GM19099 (cell line): ENCODE data around the gene STARD4.

Source experiments
- POLR2A ChIP-seq: IDR thresholded peaks from 3 replicates; pipeline ENCODE4 v1.6.1; 2011; ENCODE audit warnings: low read depth; ENCODE audit not compliant: insufficient read length; ENCODE audit errors: extremely low read depth

STARD4 gene

GRCh38 chr5:111545031-111545430 lies 32.7 kb upstream of the STARD4 start:
- no peak for TF ChIP-seq POLR2A

DNA sequence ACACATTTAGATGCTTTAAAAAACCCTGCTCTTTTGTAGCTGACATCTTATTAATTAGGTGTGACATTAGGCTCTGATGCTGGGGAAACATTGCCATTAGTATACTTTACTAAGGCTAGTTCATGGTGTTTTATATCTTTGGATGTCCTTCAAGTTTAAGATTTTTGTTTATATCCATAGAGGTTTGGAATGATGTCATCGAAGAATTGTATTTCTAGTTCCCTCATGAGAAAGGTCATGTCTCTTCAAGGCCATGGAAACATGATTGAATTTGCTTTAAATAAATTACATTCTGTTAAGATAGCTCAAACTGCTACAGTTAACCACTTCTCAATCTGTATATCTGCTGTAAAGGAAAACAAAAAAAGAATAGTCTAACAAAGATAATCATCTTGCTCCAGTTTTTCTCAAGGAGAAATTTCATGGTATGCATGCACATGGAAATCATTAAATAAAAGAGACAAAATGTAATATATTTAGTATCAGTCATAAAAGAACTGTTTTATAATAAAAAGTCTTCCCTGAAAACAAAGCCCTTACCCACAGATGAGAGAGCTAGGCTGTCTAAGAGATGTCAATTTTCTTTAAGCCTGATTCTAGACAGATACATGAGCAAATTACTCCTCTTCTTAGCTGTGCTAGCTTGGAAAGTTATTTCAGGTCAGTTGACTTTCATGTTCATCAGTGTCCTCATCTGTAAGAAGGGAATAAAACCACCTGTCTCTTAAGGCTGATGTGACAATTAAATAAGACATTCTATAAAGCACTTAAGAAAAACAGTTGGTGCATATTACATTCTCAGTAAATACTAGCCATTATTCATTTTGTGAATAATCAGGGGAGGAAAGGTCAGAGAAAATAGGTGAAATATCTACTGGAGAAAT lies 25.0 kb upstream of the STARD4 start:
- TF ChIP-seq POLR2A, result no peak

DNA sequence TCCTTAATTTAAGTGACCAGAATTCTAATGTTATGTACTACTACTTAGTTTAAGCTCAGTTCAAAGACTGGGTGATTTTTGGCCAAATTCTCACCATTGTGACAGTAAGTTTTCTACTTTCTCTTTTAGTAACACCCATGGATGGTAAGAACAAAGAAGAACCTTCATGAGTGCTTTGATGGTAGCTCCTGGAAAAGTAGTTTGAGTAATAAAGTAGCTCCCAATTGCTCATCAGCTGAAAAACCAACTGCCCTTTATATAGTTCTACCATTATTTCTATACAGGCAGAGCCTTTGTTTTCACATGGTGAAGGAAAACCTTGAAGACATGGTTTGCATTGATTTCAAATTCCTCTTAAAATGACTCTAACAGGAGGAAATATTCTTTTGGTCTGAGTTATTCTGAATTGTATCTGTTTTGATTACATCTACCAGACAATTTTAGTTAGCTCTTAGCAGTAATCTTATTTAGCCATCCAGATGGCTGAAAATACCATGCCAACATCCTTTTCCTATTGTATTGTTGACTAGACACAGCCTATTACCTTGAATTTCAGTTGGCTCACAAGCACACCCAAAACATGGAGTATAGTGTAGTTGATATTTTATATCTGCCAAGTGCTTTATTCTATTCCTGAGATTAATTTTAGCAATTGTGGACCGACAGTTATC lies 23.7 kb upstream of the STARD4 start:
- no peak for TF ChIP-seq POLR2A

- no peak for TF ChIP-seq POLR2A
Measured at GRCh38 chr5:111532886-111533582, 20.7 kb upstream of the STARD4 start.

- TF ChIP-seq POLR2A, result peak; percentile 44
Measured at GRCh38 chr5:111530298-111530740, 18.0 kb upstream of the STARD4 start.

DNA sequence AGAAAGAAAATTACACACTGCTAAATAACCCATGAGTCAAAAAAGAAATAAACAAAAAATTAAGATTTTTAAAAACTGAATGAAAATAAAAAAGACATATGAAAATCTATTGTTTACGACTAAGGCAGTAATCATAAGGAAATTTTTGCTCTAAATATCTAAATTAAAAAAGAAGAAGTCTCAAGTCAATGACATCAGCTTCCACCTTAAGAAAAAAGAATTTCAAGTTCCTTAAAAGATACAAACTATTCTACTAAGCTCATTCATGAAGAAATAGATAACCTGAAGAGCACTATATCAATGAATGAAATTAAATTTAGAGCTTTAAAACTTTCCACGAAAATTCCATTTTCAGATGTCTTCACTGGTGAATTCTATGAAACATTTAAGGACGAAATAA lies 15.7 kb upstream of the STARD4 start:
- TF ChIP-seq POLR2A, result no peak

DNA sequence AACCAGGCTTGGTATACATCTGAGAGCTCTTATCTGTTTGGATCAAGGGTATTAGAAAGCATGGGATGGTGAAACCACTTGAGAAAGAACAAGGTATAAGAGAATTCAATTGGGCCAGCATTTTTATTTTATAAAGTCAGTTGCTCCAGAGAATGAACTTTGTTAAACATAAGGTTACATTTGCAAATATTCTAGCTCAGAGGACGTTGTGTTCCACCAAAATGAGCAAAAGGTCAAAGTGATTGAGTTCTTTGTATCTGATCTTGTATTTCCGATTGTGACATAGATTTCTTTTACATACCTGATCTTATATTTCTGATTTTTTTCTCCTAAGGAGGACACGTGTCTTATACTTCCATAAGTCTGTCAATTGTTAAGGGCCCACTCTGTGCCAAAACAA lies 8.6 kb upstream of the STARD4 start:
- no peak for TF ChIP-seq POLR2A

GRCh38 chr5:111518777-111519176 lies 6.4 kb upstream of the STARD4 start:
- no peak for TF ChIP-seq POLR2A

- TF ChIP-seq POLR2A, result no peak
Measured at GRCh38 chr5:111517853-111518501, 5.6 kb upstream of the STARD4 start.

DNA sequence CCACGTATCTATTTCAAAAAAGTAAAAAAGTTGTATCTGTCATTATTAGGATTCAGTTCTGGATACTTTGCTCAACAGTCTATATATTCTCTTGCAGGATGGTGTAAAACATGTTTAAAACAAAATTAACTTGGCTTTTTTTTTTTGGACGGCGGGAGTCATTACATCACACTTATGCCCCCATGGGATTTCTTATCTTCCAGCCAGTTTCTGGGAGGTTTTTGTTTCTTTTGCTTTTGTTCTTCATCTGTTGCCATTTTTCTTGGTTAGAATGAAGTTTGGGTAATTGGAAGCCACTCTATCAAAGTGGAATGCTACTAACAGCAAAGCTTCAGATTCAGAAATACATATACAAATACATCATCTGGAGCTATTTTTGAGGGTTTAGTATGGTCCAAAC lies 1.8 kb upstream of the STARD4 start:
- no peak for TF ChIP-seq POLR2A

DNA sequence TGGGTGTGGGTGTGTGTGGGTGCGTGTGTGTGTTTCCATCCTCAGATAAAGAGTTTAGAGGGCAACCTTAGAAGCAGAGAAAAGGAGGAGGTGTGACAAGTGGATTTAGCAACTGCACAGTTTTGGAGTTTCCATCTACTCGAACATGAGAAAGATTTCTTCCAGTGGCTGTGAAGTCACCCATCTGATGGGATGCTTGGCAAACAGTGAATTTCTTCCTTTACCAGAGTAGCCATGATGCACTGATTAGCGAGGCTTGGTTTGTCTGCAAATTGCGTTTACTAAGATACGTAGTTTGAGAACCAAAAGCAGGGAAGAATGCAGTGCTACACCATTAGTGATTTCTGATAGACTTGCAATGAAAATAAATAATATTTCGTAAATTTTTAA lies 791 bp upstream of the STARD4 start:
- TF ChIP-seq POLR2A, result no peak

DNA sequence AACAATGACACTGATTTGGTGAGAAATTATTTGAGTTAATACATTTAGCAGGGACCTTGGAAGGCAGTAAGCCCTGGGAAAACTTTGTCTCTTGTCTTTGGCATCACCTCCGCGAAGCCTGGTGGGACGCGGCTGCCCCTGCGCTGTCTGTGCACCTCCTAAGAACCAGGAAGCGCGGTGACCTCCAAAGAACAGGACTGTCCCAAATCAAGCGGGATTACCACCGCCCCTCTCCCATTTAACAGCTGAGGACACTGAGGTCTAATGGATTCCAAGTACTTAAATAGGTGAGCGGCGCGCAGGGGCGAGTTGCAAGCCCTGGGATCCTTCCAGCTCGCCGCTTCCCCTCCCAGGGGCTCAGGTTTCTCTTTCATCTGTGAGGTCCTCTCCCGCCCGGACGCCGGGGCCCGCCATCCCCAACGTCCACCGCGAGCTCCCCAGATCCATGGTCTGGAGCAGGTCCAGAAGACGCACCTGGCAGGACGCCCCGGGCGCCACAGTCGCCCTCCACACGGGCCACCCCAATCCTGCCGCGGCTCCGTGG lies 432 bp downstream of the STARD4 start:
- TF ChIP-seq POLR2A, result no peak

- no peak for TF ChIP-seq POLR2A
Measured at GRCh38 chr5:111511174-111511830, 1.0 kb downstream of the STARD4 start.

DNA sequence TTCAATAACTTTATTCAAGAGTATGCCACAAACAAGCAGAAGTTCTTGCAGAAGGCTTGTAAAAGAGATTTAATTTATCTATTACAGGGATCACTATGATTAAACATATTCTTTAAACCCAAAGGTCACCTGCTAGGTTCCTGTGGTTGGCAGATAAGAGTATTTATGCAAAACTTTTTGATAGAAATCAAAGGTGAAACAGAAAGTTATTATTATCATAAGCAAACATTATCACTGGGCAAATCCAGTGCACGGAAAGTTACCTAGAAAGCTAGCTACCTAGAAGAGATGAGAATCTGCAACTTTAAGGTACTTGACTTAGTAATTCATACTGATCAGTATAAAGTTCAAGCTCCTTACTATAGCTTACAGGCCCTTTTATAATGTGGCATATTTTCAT lies 3.2 kb downstream of the STARD4 start:
- no peak for TF ChIP-seq POLR2A
